Cardiac fibroblast (primary cell): Measurements from ENCODE around the gene FAM120B.

Experiments
- DNase-seq, 2 donors: peaks; one replicate each; pipeline versions ENCODE4 v3.0.0 to v3.0.0-alpha.2; 2010; ENCODE audit warnings: low read depth in 2 of 2
- H3K4me3 ChIP-seq, 2 donors: replicated peaks in 1 of 2; 1 replicate in 1 of 2; 2 replicates in 1 of 2; pipeline ENCODE4 v1.5.1; 2011; ENCODE audit warnings: low read depth in 2 of 2, low read length in 2 of 2, mild to moderate bottlenecking in 2 of 2, moderate library complexity in 1 of 2
- CTCF ChIP-seq: IDR thresholded peaks from one replicate; pipeline ENCODE4 v1.5.1; 2011; ENCODE audit warnings: low read depth, mild to moderate bottlenecking, low read length, inconsistent platforms

The FAM120B gene

GRCh38 chr6:170306324-170307079, at the start of gene FAM120B:
TSS of gene FAM120B (plus strand) at chr6:170306758. CDS start at chr6:170317391, 10,633 bp downstream.
- no peak for TF ChIP-seq CTCF
- H3K4me3 ChIP-seq = peak within 1 kb of the TSS; percentile 96
- peak; percentile 95 to 96 for DNase-seq

DNA sequence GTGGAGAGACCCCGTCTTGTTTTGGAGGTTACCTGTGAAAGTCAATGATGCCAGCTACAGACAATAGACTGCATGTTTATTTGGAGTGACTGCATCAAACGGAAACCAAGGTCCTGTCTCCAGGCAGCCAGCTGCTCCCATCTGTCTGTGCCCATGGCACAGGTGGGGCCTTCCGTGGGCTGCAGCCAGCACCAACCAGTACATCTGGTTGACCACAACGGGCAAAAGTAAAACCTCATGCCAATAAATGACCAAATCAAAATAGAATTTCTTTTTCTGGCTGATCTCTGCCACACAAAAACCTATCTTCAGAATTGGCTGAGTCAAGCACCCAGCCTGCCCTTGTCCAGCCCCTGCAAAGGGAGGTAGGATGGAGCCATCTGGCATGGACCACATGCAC, 49.2 kb upstream of the FAM120B start:
- H3K4me3 ChIP-seq = no peak overlapping the region
- DNase-seq = no peak
- no peak for TF ChIP-seq CTCF

- no peak overlapping the region for H3K4me3 ChIP-seq
- DNase-seq = no peak
- no peak for TF ChIP-seq CTCF
Measured at GRCh38 chr6:170258407-170258806, 48.2 kb upstream of the FAM120B start.

- H3K4me3 ChIP-seq = no peak overlapping the region
- DNase-seq = no peak
- no peak for TF ChIP-seq CTCF
Measured at GRCh38 chr6:170259278-170259677, 47.3 kb upstream of the FAM120B start.

DNA sequence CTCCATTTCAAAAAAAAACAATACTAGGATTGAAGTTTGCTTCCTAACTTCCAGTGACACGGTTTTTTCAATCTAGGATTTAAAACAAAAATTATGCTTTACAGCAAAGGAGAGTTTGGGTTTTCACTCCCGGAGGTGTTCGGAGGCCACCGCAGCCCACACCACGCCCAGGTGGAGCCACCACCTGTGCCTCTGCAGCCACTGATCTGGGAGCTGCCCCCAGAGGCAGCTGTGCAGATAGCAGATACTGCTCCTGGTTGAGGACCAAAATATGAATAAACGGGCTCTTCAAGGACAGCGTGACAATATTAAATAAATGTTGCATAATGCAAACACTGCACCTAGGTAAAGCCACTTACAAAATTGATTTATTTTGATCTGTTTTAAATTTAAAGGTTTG, 45.9 kb upstream of the FAM120B start:
- TF ChIP-seq CTCF = no peak
- H3K4me3 ChIP-seq = no peak overlapping the region
- DNase-seq = no peak

DNA sequence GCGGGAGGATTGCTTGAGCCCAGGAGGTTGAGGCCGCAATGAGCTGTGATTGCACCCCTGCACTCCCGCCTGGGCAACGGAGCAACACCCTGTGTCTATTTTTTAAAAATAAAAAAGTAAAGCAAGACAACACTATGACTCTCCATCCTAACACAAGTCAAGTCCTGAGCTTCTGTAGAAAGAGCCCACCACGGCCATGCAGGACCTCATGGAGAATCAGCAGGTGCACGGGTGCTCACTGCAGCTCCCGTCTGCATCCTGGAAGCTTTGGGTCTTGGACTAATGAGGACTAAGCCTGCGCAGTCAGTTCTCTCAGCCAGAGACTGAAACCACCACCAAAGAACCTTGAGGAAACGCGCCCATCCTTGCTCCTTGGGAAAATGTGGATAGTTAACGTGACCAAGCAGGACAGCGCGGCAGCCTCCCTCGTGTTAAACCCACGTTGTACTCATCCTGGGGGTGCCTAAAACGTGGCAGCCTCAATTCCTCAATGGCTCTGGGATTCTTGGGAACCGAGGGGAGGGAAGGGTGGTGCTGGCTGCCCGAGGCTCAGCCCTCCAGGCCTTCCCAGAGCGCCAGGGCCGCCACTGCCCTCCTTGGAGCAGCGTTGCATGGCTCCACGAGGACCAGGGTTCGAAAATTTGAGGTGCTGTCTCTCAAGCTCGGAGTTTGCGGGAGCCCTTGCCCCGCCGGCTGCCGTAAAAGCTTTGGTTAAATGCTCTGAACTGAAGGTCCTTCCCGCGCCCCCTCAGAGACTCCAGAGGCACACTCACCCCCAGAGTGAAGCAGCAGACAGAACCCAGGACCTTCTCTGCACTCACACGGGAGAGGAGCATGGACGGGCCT, 44.7 kb upstream of the FAM120B start:
- no peak overlapping the region for H3K4me3 ChIP-seq
- DNase-seq = no peak
- TF ChIP-seq CTCF = no peak
